Panc1 (cell line): ENCODE results near the gene LRRC4. TPM values are rescaled to one million over a fixed set of nuclear protein-coding genes. Genes with fewer than 3 reads are reported as not detected.

Experiments
- ATAC-seq: fragments of 200-7000 bp; cut with Tn5 transposase; 2 replicates; pipeline ENCODE4 v1.9.1; 2020; ENCODE audit warnings: mild to moderate bottlenecking, moderate library complexity
- BruUV-seq: library from RNA; stranded (reverse); fragments of 400-500 nt; replicated peaks from 2 replicates; lab custom pipeline; 2021; lab: Mats Ljungman, UMichigan
- CTCF ChIA-PET: fragments of 300-600 bp; sonication (Branson Sonifier 250); formaldehyde crosslinking; loops from one replicate; lab custom pipeline; 2022; ENCODE audit warnings: antibody characterized with exemption; lab: Charles Lee
- POLR2A ChIA-PET: fragments of 300-600 bp; sonication (Branson Sonifier 250); formaldehyde crosslinking; loops from one replicate; lab custom pipeline; 2022; ENCODE audit warnings: antibody characterized with exemption; lab: Charles Lee
- DNase-seq: peaks from one replicate; pipeline ENCODE4 v3.0.0-alpha.2; 2010; ENCODE audit warnings: low read depth, low spot score
- H3K27ac ChIP-seq: 2 replicates; pipeline ENCODE4 v1.5.1; 2011; ENCODE audit warnings: mild to moderate bottlenecking, low read length, inconsistent platforms
- H3K27me3 ChIP-seq: fragments of 200-500 bp; sonication (Bioruptor generic); 2 replicates; pipeline ENCODE4 v1.6.0; 2014; ENCODE audit warnings: low read length, inconsistent platforms; ENCODE audit not compliant: control insufficient read depth, insufficient read depth
- H3K36me3 ChIP-seq: fragments of 200-500 bp; sonication (Bioruptor generic); 2 replicates; pipeline ENCODE4 v1.5.1; 2014; ENCODE audit warnings: inconsistent platforms, mild to moderate bottlenecking, low read length, moderate library complexity; ENCODE audit not compliant: control insufficient read depth, insufficient read depth
- H3K4me1 ChIP-seq: 2 replicates; pipeline ENCODE4 v1.5.1; 2011; ENCODE audit warnings: inconsistent platforms, mild to moderate bottlenecking, low read length, moderate library complexity; ENCODE audit not compliant: control insufficient read depth, insufficient read depth
- H3K4me3 ChIP-seq, 2 experiments: 2 replicates each; pipeline ENCODE4 v1.5.1; 2011 to 2012; ENCODE audit warnings: low read depth in 2 of 2, low read length in 2 of 2, mild to moderate bottlenecking in 2 of 2, inconsistent platforms in 1 of 2, moderate library complexity in 1 of 2
- H3K9me3 ChIP-seq: fragments of 200-500 bp; sonication (Bioruptor generic); 2 replicates; pipeline ENCODE4 v1.5.1; 2014; ENCODE audit warnings: low read depth, mild to moderate bottlenecking, inconsistent platforms, low read length, moderate library complexity; ENCODE audit not compliant: control insufficient read depth, insufficient read depth
- POLR2AphosphoS5 ChIP-seq: IDR thresholded peaks from 2 replicates; pipeline ENCODE4 v1.6.1; 2012; ENCODE audit warnings: mild to moderate bottlenecking, low read depth, low read length, moderate library complexity
- SIN3A ChIP-seq: IDR thresholded peaks from 2 replicates; pipeline ENCODE4 v1.6.1; 2012; ENCODE audit warnings: low read depth, mild to moderate bottlenecking, low read length, moderate library complexity, borderline replicate concordance; ENCODE audit not compliant: insufficient read depth
- TCF7L2 ChIP-seq: IDR thresholded peaks from 2 replicates; pipeline ENCODE4 v1.6.1; 2011; ENCODE audit warnings: mild to moderate bottlenecking, low read depth, low read length, inconsistent platforms
- in situ Hi-C: cut with HindIII; loops from 2 replicates; pipeline ENCODE4 v1.10.0; 2016; ENCODE audit warnings: low sequenced_read_pairs, low pct_unique_long_range_greater_than_20kb
- intact Hi-C: fragments of 100-400 bp; cut with micrococcal nuclease; formaldehyde crosslinking; loops from one replicate; pipeline ENCODE4 v1.10.0; 2022; ENCODE audit not compliant: unreplicated experiment
- total RNA-seq: library from RNA; stranded (reverse); gene quantifications from one replicate; pipeline ENCODE4 v1.2.1, GENCODE V29; 2021; ENCODE audit not compliant: unreplicated experiment
- TF ChIP-seq, protein P1 (sequence below), 2 experiments: IDR thresholded peaks; 2 replicates each; pipeline ENCODE4 v1.6.1; 2011 to 2012; ENCODE audit warnings: low read depth in 2 of 2, control low read depth in 1 of 2, low read length in 1 of 2, mild to moderate bottlenecking in 1 of 2, moderate library complexity in 1 of 2; ENCODE audit not compliant: insufficient read depth in 1 of 2
- TF ChIP-seq, protein P2 (sequence below): fragments of 450-650 bp; IDR thresholded peaks from 2 replicates; pipeline ENCODE4 v1.5.1; 2017; ENCODE audit warnings: mild to moderate bottlenecking

The LRRC4 gene
- total RNA-seq, 1 experiment from 2014 or later, result not detected

DNA sequence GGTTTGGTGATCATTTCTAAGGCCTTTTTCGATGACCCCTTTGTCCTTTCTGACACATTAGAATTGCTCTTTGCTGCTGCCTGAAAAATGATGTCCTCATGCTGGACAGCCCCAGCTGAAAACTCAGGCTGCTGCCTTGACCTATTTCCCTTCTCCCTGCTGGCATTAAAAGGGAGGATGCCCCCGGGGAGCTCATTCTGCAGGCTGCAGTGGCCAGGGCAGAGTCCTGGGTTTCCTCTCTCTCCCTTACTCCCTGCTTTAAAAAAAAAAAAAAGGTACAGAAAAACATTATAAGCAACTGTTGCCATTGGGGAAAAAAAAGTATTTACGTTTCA, 35.4 kb downstream of the LRRC4 start:
- ChIA-PET CTCF (no interaction called here), POLR2A (no interaction called here)
- DNase-seq (no peak), ATAC-seq (no peak)
- Histone ChIP-seq H3K27me3 (no peaks in the 10 kb centered on the region), H3K4me3 (no peak overlapping the region), H3K9me3 (no peaks in the 10 kb centered on the region), H3K27ac (no peak overlapping the region), H3K4me1 (no peaks in the 10 kb centered on the region), H3K36me3 (no peaks in the 10 kb centered on the region)
- in situ Hi-C loops, result no loop called here
- TF ChIP-seq, protein P1, sequence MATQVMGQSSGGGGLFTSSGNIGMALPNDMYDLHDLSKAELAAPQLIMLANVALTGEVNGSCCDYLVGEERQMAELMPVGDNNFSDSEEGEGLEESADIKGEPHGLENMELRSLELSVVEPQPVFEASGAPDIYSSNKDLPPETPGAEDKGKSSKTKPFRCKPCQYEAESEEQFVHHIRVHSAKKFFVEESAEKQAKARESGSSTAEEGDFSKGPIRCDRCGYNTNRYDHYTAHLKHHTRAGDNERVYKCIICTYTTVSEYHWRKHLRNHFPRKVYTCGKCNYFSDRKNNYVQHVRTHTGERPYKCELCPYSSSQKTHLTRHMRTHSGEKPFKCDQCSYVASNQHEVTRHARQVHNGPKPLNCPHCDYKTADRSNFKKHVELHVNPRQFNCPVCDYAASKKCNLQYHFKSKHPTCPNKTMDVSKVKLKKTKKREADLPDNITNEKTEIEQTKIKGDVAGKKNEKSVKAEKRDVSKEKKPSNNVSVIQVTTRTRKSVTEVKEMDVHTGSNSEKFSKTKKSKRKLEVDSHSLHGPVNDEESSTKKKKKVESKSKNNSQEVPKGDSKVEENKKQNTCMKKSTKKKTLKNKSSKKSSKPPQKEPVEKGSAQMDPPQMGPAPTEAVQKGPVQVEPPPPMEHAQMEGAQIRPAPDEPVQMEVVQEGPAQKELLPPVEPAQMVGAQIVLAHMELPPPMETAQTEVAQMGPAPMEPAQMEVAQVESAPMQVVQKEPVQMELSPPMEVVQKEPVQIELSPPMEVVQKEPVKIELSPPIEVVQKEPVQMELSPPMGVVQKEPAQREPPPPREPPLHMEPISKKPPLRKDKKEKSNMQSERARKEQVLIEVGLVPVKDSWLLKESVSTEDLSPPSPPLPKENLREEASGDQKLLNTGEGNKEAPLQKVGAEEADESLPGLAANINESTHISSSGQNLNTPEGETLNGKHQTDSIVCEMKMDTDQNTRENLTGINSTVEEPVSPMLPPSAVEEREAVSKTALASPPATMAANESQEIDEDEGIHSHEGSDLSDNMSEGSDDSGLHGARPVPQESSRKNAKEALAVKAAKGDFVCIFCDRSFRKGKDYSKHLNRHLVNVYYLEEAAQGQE (IDR thresholded peaks at IDR 0.05; ENCODE audit: insufficient read depth in 1 of 2, low read depth in 2 of 2, low read length in 1 of 2), result no peak
- no peak for TF ChIP-seq POLR2AphosphoS5
- TF ChIP-seq, protein P2, sequence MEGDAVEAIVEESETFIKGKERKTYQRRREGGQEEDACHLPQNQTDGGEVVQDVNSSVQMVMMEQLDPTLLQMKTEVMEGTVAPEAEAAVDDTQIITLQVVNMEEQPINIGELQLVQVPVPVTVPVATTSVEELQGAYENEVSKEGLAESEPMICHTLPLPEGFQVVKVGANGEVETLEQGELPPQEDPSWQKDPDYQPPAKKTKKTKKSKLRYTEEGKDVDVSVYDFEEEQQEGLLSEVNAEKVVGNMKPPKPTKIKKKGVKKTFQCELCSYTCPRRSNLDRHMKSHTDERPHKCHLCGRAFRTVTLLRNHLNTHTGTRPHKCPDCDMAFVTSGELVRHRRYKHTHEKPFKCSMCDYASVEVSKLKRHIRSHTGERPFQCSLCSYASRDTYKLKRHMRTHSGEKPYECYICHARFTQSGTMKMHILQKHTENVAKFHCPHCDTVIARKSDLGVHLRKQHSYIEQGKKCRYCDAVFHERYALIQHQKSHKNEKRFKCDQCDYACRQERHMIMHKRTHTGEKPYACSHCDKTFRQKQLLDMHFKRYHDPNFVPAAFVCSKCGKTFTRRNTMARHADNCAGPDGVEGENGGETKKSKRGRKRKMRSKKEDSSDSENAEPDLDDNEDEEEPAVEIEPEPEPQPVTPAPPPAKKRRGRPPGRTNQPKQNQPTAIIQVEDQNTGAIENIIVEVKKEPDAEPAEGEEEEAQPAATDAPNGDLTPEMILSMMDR, result no peak
- no peak for TF ChIP-seq SIN3A
- no peak for TF ChIP-seq TCF7L2
- no TSS peak for BruUV-seq
- intact Hi-C loops, result no loop called here

DNA sequence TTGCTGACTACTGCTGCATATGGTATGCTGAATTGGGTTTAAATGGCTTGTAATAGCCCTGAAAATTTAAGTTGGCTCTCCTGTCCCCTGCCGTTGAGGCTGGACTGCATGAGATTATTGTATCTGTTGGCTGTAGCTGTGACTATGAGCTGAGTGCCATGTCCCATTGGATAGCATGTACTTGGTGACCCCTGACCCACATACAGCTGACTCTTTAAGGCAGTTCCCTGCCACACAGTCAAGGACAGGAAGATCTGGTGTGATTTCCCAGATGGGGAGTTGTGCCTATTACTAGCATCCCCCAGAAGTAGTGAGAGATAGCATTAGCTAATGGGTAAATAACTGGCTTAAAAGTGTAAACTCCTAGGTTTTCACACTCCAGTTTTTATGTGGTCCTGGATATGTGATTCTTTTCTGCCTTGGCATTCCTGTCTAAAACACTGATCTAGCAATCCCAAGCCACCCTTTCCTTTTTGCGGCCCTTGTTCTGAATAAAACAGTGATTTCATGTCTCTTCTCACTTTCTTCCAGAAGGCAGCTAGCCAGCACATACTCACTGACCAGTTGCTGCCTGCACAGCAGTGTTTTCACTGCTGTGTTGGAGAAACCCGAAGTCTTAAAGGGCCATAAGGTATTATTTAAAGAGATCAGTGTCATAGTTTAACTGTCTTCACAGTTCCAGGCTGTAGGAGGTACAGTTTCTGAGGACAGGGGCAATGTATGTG, 35.9 kb downstream of the LRRC4 start:
- Histone ChIP-seq H3K9me3 (no peaks in the 10 kb centered on the region), H3K4me3 (no peak overlapping the region), H3K27me3 (no peaks in the 10 kb centered on the region), H3K36me3 (no peaks in the 10 kb centered on the region), H3K4me1 (no peaks in the 10 kb centered on the region), H3K27ac (no peak overlapping the region)
- DNase-seq (no peak), ATAC-seq (no peak)
- in situ Hi-C loops, result no loop called here
- no TSS peak for BruUV-seq
- POLR2A ChIA-PET, result no interaction called here
- intact Hi-C loops, result no loop called here
- CTCF ChIA-PET, result no interaction called here
- TF ChIP-seq SIN3A, result no peak
- no peak for TF ChIP-seq TCF7L2
- TF ChIP-seq, protein P1 (IDR thresholded peaks at IDR 0.05; ENCODE audit: insufficient read depth in 1 of 2, low read depth in 2 of 2, low read length in 1 of 2), result no peak
- TF ChIP-seq POLR2AphosphoS5, result no peak
- TF ChIP-seq, protein P2, result no peak
